Panc1 (cell line): Measurements from ENCODE around the gene COL6A1.
"Not testable (repeated sequence)": the region's sequence is repeated elsewhere in the genome, so short reads cannot be mapped to it uniquely, and the experiment has no call there.

Experiments
- POLR2AphosphoS5 ChIP-seq: IDR thresholded peaks from 2 replicates; pipeline ENCODE4 v1.6.1; 2012; ENCODE audit warnings: mild to moderate bottlenecking, low read depth, low read length, moderate library complexity
- TCF7L2 ChIP-seq: IDR thresholded peaks from 2 replicates; pipeline ENCODE4 v1.6.1; 2011; ENCODE audit warnings: mild to moderate bottlenecking, low read depth, low read length, inconsistent platforms
- TF ChIP-seq, protein P1 (sequence below): fragments of 450-650 bp; IDR thresholded peaks from 2 replicates; pipeline ENCODE4 v1.5.1; 2017; ENCODE audit warnings: mild to moderate bottlenecking

DNA sequence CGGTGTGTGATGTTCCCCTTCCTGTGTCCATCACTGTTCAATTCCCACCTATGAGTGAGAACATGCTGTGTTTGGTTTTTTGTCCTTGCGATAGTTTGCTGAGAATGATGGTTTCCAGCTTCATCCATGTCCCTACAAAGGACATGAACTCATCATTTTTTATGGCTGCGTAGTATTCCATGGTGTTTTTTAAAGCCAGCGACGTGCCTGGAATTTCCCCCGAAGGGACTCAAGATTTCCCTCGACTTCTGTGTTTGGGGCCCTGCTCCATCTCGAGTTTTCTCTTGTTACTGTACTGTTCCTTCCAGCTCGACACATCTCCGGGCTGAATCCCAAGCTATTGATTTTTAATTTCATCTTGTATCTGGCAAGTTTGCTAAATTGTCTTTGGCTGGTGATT is 29.0 kb upstream of the COL6A1 start:
- not testable (repeated sequence) for TF ChIP-seq TCF7L2, POLR2AphosphoS5
- TF ChIP-seq, protein P1, sequence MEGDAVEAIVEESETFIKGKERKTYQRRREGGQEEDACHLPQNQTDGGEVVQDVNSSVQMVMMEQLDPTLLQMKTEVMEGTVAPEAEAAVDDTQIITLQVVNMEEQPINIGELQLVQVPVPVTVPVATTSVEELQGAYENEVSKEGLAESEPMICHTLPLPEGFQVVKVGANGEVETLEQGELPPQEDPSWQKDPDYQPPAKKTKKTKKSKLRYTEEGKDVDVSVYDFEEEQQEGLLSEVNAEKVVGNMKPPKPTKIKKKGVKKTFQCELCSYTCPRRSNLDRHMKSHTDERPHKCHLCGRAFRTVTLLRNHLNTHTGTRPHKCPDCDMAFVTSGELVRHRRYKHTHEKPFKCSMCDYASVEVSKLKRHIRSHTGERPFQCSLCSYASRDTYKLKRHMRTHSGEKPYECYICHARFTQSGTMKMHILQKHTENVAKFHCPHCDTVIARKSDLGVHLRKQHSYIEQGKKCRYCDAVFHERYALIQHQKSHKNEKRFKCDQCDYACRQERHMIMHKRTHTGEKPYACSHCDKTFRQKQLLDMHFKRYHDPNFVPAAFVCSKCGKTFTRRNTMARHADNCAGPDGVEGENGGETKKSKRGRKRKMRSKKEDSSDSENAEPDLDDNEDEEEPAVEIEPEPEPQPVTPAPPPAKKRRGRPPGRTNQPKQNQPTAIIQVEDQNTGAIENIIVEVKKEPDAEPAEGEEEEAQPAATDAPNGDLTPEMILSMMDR, result not testable (repeated sequence)
